MCF 10A (cell line): ENCODE data around the gene HM13. TPM values are rescaled to one million over a fixed set of nuclear protein-coding genes. Genes with fewer than 3 reads are reported as not detected.
"Not testable (repeated sequence)": the region's sequence is repeated elsewhere in the genome, so short reads cannot be mapped to it uniquely, and the experiment has no call there.

Source experiments
- BruUV-seq: library from RNA; stranded (reverse); fragments of 400-500 nt; replicated peaks from 2 replicates; lab custom pipeline; 2021; lab: Mats Ljungman, UMichigan
- CTCF ChIA-PET: fragments of 300-600 bp; sonication (Branson Sonifier 250); formaldehyde crosslinking; extraction: SDS; loops from one replicate; lab custom pipeline; 2021; ENCODE audit warnings: antibody characterized with exemption, inconsistent platforms; lab: Yijun Ruan, JAX
- POLR2A ChIA-PET: fragments of 300-600, 350-650 bp; sonication (Branson Sonifier 250); formaldehyde crosslinking; extraction: SDS; loops from one replicate; lab custom pipeline; 2020; ENCODE audit warnings: antibody characterized with exemption, inconsistent platforms; lab: Yijun Ruan, JAX
- DNase-seq: peaks from one replicate; pipeline ENCODE4 v3.0.0-alpha.2; 2018; ENCODE audit not compliant: unreplicated experiment
- H3K27ac Mint-ChIP-seq: one replicate; pipeline ENCODE4 v1.8.0; 2022; ENCODE audit warnings: mild to moderate bottlenecking, low read depth, mixed read lengths; ENCODE audit not compliant: unreplicated experiment
- H3K27me3 Mint-ChIP-seq: one replicate; pipeline ENCODE4 v1.8.0; 2022; ENCODE audit warnings: mixed read lengths; ENCODE audit not compliant: insufficient read depth, unreplicated experiment
- H3K36me3 Mint-ChIP-seq: one replicate; pipeline ENCODE4 v1.8.0; 2022; ENCODE audit warnings: mild to moderate bottlenecking, moderate library complexity, mixed read lengths; ENCODE audit not compliant: insufficient read depth, unreplicated experiment
- H3K4me1 Mint-ChIP-seq: one replicate; pipeline ENCODE4 v1.8.0; 2022; ENCODE audit warnings: mixed read lengths; ENCODE audit not compliant: insufficient read depth, unreplicated experiment
- H3K4me3 Mint-ChIP-seq: one replicate; pipeline ENCODE4 v1.8.0; 2022; ENCODE audit warnings: mild to moderate bottlenecking, moderate library complexity, mixed read lengths; ENCODE audit not compliant: unreplicated experiment
- H3K9me3 Mint-ChIP-seq: one replicate; pipeline ENCODE4 v1.8.0; 2022; ENCODE audit warnings: mixed read lengths; ENCODE audit not compliant: unreplicated experiment
- CTCF ChIP-seq: fragments of 200-600 bp; IDR thresholded peaks from one replicate; pipeline ENCODE4 v1.8.0; 2022; ENCODE audit warnings: antibody characterized with exemption, mild to moderate bottlenecking; ENCODE audit not compliant: unreplicated experiment
- intact Hi-C: fragments of 100-400 bp; cut with micrococcal nuclease; formaldehyde crosslinking; loops from 2 replicates; pipeline ENCODE4 v1.14.1; 2022
- total RNA-seq: library from RNA; stranded (reverse); gene quantifications from 2 replicates; pipeline ENCODE4 v1.2.3, GENCODE V29; 2022

HM13 gene
- total RNA-seq, 1 experiment from 2014 or later: 276 TPM

GRCh38 chr20:31517373-31517772, 3.1 kb downstream of the HM13 start:
- peak; percentile 59 for DNase-seq
- H3K9me3 Mint-ChIP-seq: no peaks in the 10 kb centered on the region
- TF ChIP-seq CTCF: no peak
- H3K4me1 Mint-ChIP-seq: peaks cover 6% of the 10 kb centered on the region
- H3K27ac Mint-ChIP-seq: no peak overlapping the region
- intact Hi-C loops: loop anchor here (2.0 kb wide), 1 partner anchor 95 kb away; no protein-coding TSS in a partner anchor
- no peaks in the 10 kb centered on the region for H3K27me3 Mint-ChIP-seq
- H3K4me3 Mint-ChIP-seq: no peak overlapping the region
- H3K36me3 Mint-ChIP-seq: peaks cover 14% of the 10 kb centered on the region
- no TSS peak for BruUV-seq
- ChIA-PET POLR2A (interaction anchor here (0.7 kb wide), 1 partner anchor 43 kb away, joined by 4 read pairs; no protein-coding TSS in a partner anchor), CTCF (interaction anchor here (0.7 to 3.6 kb wide), 7 partner anchors 11 to 95 kb away, joined by 3 to 14 read pairs (median 4); a partner anchor contains a TSS)

- H3K4me3 Mint-ChIP-seq, intact Hi-C loops, H3K9me3 Mint-ChIP-seq, BruUV-seq, H3K4me1 Mint-ChIP-seq, H3K27me3 Mint-ChIP-seq, DNase-seq: not testable (repeated sequence)
- ChIA-PET POLR2A (interaction anchor here (0.7 to 1.9 kb wide), 3 partner anchors 15 to 25 kb away, joined by 3 to 5 read pairs (median 4); a partner anchor contains a TSS), CTCF (interaction anchor here (0.5 to 4.4 kb wide), 9 partner anchors 9 to 312 kb away, joined by 3 to 31 read pairs (median 5); no protein-coding TSS in a partner anchor)
- peaks cover 27% of the 10 kb centered on the region for H3K36me3 Mint-ChIP-seq
- peak overlapping the region; percentile 54 for H3K27ac Mint-ChIP-seq
These were observed 7.0 kb downstream of the HM13 start for GRCh38 chr20:31521267-31521666.

- H3K4me1 Mint-ChIP-seq: peaks cover 6% of the 10 kb centered on the region
- no peaks in the 10 kb centered on the region for H3K9me3 Mint-ChIP-seq
- H3K36me3 Mint-ChIP-seq: peaks cover 42% of the 10 kb centered on the region
- BruUV-seq: no TSS peak
- H3K4me3 Mint-ChIP-seq: no peak overlapping the region
- ChIA-PET CTCF (interaction anchor here (0.6 to 4.4 kb wide), 7 partner anchors 9 to 242 kb away, joined by 3 to 31 read pairs (median 4); no protein-coding TSS in a partner anchor), POLR2A (interaction anchor here (0.6 kb wide), 1 partner anchor 35 kb away, joined by 3 read pairs; no protein-coding TSS in a partner anchor)
- H3K27me3 Mint-ChIP-seq: no peaks in the 10 kb centered on the region
- no peak overlapping the region for H3K27ac Mint-ChIP-seq
- no peak for TF ChIP-seq CTCF
- DNase-seq: no peak
- intact Hi-C loops: no loop called here
These were observed 8.5 kb downstream of the HM13 start for GRCh38 chr20:31522731-31523130.

- no TSS peak for BruUV-seq
- no peak overlapping the region for H3K27ac Mint-ChIP-seq
These were observed 9.4 kb downstream of the HM13 start for GRCh38 chr20:31523361-31524283.

More at GRCh38 chr20:31523361-31524283, 9.4 kb downstream of the HM13 start:
- H3K36me3 Mint-ChIP-seq: peaks cover 51% of the 10 kb centered on the region
- CTCF ChIA-PET: interaction anchor here (0.7 to 4.4 kb wide), 7 partner anchors 8 to 89 kb away, joined by 3 to 31 read pairs (median 4); no protein-coding TSS in a partner anchor
- no peaks in the 10 kb centered on the region for H3K27me3 Mint-ChIP-seq
- peaks cover 6% of the 10 kb centered on the region for H3K4me1 Mint-ChIP-seq
- no peak overlapping the region for H3K4me3 Mint-ChIP-seq
- no peak for DNase-seq
- TF ChIP-seq CTCF: no peak
- no peaks in the 10 kb centered on the region for H3K9me3 Mint-ChIP-seq
- intact Hi-C loops: no loop called here
- POLR2A ChIA-PET: interaction anchor here (0.6 kb wide), 2 partner anchors 12 to 34 kb away, joined by 3 read pairs; no protein-coding TSS in a partner anchor
